Central memory CD8-positive, alpha-beta T cell (primary cell): ENCODE data around the gene SH2D1A.
"Not testable (repeated sequence)": the region's sequence is repeated elsewhere in the genome, so short reads cannot be mapped to it uniquely, and the experiment has no call there.

Source experiments
- ATAC-seq: fragments of 150-1000 bp; cut with Tn5 transposase; replicated peaks from 2 replicates; pipeline ENCODE4 v1.10.0; 2022; ENCODE audit warnings: mild to moderate bottlenecking, moderate FRiP score, moderate number of reproducible peaks; ENCODE audit not compliant: poor library complexity, severe bottlenecking; ENCODE audit errors: extremely low read depth
- DNase-seq, 2 donors: peaks; one replicate each; pipeline ENCODE4 v3.0.0; 2021; ENCODE audit warnings: low spot score in 2 of 2
- H3K27ac Mint-ChIP-seq: one replicate; pipeline ENCODE4 v1.8.0; 2022; ENCODE audit warnings: low read depth, mild to moderate bottlenecking, moderate library complexity, mixed read lengths
- H3K27me3 Mint-ChIP-seq: one replicate; pipeline ENCODE4 v1.8.0; 2022; ENCODE audit warnings: mixed read lengths
- H3K36me3 Mint-ChIP-seq: one replicate; pipeline ENCODE4 v1.8.0; 2022; ENCODE audit warnings: mild to moderate bottlenecking, moderate library complexity, mixed read lengths; ENCODE audit not compliant: insufficient read depth
- H3K4me1 Mint-ChIP-seq: one replicate; pipeline ENCODE4 v1.8.0; 2022; ENCODE audit warnings: mixed read lengths
- H3K4me3 Mint-ChIP-seq: one replicate; pipeline ENCODE4 v1.8.0; 2022; ENCODE audit warnings: mild to moderate bottlenecking, moderate library complexity, mixed read lengths
- H3K9me3 Mint-ChIP-seq: one replicate; pipeline ENCODE4 v1.8.0; 2022; ENCODE audit warnings: mixed read lengths

SH2D1A gene

DNA sequence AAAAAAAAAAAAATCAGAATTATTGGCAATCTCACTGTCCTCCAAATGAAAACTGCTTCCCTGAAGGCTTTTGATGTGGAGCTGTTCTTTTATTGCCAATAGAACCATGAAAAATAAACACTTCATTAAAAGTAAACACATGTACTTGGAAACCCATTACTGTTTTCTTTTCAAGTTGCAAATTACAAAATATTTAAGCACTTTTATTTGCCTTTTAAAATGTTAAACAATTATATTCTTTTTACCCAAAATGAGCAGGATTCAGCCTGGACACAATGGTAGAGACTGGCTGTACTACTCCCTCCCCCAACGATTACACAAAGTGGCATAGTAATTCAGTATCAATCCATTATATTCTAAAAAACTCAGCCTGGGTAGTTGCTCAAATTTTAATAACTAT lies 60.9 kb downstream of the SH2D1A start:
- no peak for ATAC-seq
- no peak overlapping the region for H3K4me3 Mint-ChIP-seq
- no peaks in the 10 kb centered on the region for H3K27me3 Mint-ChIP-seq
- H3K36me3 Mint-ChIP-seq, result peaks cover 6% of the 10 kb centered on the region
- no peaks in the 10 kb centered on the region for H3K9me3 Mint-ChIP-seq
- no peaks in the 10 kb centered on the region for H3K4me1 Mint-ChIP-seq
- DNase-seq, result no peak
- H3K27ac Mint-ChIP-seq, result no peak overlapping the region

DNA sequence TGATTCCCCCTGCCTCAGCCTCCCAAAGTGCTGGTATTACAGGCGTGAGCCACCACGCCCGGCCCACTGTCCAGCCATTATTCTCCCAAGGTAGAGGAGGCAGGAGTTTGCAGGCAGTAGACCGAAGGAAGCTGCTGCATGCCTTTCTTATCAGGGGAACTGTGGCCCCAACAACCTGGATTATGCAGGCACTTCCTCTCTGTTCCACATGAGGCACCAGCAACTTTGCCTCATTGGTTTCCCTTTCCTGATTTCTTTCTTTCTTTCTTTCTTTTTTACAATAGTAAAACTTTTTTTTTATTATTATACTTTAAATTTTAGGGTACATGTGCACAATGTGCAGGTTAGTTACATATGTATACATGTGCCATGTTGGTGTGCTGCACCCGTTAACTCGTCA lies 62.0 kb downstream of the SH2D1A start:
- not testable (repeated sequence) for H3K4me3 Mint-ChIP-seq, H3K9me3 Mint-ChIP-seq, ATAC-seq, H3K4me1 Mint-ChIP-seq, DNase-seq, H3K36me3 Mint-ChIP-seq, H3K27ac Mint-ChIP-seq, H3K27me3 Mint-ChIP-seq

DNA sequence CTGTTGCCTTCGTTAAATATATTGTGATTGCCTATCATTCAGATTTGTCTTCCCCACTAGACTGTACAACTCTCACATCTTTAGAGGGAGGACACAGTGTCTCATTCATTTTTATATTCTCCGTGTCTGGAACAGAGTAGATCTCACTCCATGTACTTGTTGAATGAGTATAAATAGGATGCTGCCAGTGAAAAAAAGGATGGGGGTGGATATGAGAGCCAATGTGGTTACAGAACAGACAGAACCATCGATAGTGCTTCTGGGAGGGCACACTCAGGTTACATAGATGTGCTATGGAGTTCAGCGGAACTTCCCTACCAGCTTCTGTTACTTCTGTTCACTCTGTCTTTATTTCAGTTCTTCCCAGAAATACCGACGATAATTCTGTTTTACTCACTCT lies 66.9 kb downstream of the SH2D1A start:
- no peaks in the 10 kb centered on the region for H3K4me1 Mint-ChIP-seq
- no peak for DNase-seq
- H3K36me3 Mint-ChIP-seq, result peaks cover 2% of the 10 kb centered on the region
- no peak overlapping the region for H3K27ac Mint-ChIP-seq
- H3K4me3 Mint-ChIP-seq, result no peak overlapping the region
- no peak for ATAC-seq
- no peaks in the 10 kb centered on the region for H3K9me3 Mint-ChIP-seq
- no peaks in the 10 kb centered on the region for H3K27me3 Mint-ChIP-seq

DNA sequence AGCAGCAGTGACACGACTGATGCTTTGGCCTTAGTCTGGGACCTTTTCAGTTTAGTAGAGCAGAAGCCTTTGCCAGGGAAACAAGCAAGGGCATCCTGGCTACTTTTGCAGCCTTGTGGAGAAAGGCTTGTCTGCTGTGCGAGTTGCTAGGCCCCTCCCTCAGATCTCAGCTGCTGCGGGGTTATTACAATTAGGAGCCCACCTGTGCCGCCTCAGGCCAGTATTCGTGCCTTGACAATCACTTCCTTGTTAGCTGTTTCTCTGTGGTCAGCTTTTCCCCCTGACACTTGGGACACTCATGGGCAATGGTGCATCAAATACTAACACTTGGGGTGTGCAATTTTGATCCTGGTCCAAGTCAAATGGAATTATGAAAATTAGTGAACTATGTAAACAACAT lies 67.9 kb downstream of the SH2D1A start:
- H3K9me3 Mint-ChIP-seq, result no peaks in the 10 kb centered on the region
- ATAC-seq (no peak), DNase-seq (no peak)
- H3K4me3 Mint-ChIP-seq, result no peak overlapping the region
- no peaks in the 10 kb centered on the region for H3K4me1 Mint-ChIP-seq
- no peaks in the 10 kb centered on the region for H3K27me3 Mint-ChIP-seq
- peaks cover 2% of the 10 kb centered on the region for H3K36me3 Mint-ChIP-seq
- H3K27ac Mint-ChIP-seq, result no peak overlapping the region

DNA sequence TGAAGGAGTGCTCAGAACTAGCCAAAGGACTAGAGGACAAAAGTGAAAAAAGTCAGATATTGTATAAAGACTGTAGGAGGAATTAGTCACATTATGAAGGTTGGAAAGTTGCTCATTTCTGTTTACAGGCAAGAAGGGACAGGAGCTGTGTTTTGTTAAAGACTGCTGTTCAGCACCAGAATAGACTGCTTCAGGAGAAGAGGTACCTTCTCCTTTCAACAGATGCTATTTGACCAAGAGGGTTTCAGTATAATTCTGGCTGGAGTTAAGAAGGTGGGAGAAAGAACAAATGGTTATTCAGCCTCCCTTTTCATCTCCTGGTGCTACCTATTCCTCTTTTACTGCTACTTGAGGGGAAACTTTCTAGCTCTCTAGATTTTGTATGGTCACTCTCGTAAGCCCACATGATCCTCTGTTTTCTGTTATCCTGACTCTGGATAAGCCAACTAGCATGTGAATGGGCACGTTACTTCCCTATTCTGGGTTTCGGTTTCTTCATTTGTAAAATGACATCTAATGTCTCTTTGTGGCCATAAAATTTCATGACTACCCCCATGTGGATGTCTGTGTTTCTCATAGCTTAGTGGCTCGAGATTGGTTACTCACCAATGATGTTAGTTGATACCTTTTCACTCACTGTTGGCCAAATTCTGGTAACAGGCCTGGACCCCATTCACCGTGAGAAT lies 68.9 kb downstream of the SH2D1A start:
- no peak for ATAC-seq
- Mint-ChIP-seq H3K9me3 (no peaks in the 10 kb centered on the region), H3K27me3 (no peaks in the 10 kb centered on the region), H3K4me1 (no peaks in the 10 kb centered on the region), H3K4me3 (no peak overlapping the region), H3K27ac (no peak overlapping the region), H3K36me3 (peaks cover 3% of the 10 kb centered on the region)
- no peak for DNase-seq

DNA sequence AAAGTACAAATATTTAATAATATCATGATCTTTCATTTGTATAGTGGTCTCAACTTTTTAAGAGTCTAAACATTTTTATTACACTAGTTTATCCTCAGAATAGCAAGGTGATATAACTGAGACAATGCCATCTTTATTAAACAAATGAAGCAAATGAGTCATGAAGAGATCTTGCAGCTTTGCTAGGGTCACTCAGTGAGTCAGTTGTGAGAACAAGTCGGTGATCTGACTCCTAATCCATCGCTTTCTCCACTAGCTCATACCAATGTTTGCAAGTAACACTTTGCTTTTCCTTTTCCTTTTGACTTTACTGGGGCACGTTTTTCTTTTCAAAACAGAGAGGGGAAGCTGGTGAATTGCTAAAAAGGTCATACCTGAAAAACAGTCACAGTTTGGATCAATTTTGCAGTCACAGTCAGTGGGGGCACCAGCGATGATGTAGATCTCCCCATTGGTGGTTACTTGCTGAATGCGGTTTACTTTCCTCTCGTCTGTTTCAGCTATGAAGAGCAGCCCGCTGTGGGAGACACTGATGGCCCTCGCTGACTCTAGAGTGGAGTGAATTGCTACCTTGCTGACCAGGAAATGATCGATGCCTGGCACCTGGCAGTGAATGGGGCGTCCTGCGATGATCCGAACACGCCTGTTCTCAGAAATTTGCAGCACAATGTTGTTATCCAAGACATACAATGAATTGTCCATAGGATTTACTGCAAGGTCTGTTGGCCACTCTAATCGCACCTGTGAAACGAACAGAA lies 75.7 kb downstream of the SH2D1A start:
- DNase-seq (no peak), ATAC-seq (no peak)
- Mint-ChIP-seq H3K4me3 (no peak overlapping the region), H3K27ac (no peak overlapping the region), H3K36me3 (peaks cover 12% of the 10 kb centered on the region), H3K4me1 (no peaks in the 10 kb centered on the region), H3K27me3 (no peaks in the 10 kb centered on the region), H3K9me3 (no peaks in the 10 kb centered on the region)
